Measurements from ENCODE around the gene SYT5.
"Not testable (repeated sequence)": the region's sequence is repeated elsewhere in the genome, so short reads cannot be mapped to it uniquely, and the experiment has no call there.

Gene SYT5

DNA sequence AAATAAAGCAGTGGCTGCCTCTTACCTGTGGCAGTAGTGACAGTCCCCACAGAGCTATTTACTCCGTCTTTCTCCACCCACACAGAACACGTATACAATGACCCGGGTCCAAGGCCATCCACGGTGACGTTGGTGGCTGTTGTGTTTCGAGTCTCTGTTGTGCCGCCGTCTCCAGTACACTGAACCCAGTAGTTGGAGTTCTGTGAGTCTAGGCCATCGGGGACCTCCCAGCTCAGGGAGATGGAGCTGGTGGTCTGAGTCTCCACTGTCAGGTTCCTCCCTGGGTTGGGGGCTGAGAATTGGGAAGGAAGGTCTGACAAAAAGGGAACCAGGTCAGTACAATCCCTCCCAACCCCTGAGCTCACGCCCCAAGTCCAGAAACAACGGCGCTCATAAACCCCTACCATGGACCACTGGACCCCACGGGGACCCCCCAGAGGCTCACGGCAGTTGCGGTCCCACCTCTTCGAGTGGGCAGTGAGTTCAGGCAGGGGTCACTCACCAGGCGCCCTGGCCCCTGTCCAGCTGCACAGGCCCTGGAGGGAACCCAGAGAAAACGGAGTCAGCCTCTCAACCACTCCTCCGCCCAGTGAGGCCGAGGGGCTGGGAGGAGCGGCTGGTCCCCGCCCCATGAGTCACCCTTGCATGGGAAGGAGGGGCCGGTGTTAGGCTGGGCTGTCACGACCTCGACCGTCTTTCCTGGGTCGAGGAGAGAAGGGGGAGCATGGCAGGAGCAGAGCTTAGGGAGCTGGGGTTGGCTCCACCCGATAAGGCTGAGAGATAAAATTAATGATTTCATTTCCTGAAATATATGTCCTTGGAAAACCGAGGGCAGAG is 26.8 kb upstream of the SYT5 start:
- DNase-seq, result peak; percentile 49 to 79

DNA sequence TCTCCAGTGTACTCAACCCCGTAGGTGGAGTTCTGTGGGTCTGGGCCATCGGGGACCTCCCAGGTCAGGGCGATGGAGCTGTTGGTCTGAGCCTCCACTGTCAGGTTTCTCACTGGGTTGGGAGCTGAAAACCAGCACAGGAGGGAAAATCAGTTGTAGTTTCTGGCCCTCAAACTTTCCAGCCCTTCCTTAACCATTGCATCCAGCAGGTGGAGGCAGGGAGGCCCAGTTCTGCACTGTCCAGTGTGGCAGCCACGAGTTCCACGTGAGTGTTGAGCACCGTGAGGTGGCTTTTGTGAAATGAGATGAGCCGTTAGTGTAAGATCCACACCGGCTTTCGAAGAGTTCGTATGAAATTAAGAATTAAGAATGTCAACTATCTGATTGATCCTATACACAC is 22.1 kb upstream of the SYT5 start:
- not testable (repeated sequence) for DNase-seq

DNA sequence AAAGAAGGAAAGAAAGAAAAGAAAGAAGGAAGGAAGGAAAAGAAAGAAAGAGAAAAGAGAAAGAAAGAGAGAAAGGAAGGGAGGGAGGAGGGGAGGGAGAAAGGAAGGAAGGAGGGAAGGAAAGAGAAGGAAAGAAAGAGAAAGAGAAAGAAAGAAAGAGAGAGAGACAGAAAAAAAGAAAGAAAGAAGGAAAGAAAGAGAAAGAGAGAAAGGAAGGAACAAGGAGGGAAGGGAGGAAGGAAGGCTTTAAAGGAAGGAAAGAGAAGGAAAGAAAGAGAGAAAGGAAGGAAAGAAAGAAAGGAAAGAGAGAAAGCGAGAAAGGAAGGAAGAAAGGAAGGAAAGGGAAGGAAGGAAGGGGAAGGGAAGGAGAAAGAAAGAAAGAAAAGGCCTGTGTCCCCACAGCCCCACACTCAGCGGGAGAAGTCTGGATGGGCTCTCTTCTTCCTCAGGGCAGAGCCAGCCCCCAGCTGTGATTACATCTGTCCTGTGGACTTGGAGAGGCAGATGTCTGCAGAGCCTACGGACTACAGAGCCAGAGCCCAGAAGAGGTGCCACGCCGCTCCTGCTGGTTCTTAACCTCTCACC is 19.6 kb upstream of the SYT5 start:
- DNase-seq, result no peak

DNA sequence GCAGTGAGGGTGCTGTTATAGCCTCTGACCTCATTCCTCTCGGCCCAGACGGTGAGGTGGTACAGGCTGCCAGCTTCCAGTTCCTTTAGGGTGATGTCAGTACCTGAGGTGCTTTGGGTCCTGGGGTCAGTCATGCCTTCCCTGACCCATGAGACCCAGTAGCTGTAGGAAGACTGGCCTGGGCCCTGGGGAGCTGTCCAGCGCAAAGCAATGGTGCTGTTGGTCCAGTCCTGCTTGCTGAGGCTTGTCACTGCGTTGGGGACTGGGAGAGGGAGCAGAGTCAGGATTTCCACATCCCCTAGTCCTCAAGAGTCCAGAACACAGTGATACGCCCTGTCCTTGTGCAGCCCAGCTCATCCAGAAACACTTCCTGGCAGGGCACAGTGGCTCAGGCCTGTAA is 18.6 kb upstream of the SYT5 start:
- DNase-seq, result no peak

DNA sequence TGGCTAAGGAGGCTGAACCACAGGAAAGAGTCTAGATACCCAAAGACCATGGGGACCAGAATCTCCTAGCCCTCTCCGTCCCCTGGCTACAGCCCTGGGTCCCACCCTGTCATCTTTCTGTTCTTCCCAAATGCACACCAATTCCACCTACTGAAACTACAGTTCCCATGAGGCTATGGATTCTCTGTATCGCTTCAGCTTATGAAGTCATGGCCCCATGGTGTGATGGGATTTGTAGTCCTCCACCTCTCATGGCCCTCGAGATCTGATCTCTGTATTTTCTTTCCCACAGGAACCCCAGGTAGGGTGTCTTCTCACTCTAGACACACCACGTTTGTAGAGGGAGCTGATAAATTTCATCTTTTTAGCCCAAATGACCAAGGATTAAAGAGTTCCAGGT is 17.4 kb upstream of the SYT5 start:
- peak; percentile 22 to 23 for DNase-seq

DNA sequence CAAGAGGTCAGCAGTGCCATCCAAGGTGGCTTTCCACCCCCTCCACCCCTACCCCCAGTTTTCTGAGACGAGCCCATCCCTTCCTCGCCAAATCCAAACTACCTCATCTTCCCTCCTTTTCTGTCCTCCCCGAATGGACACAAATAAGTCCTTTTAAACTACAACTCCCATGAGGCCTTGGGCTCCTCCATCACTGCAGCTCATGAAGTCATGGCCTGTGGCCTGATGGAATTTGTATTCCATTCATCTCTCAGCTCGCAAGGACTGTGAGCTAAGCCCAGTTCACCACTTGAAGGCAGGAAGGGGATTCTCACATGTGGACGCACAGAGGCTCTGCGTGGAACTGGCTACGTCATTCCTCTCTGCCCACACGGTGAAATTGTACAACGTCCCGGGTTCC is 16.7 kb upstream of the SYT5 start:
- DNase-seq, result peak in 1 of 2 experiments; percentile 13

DNA sequence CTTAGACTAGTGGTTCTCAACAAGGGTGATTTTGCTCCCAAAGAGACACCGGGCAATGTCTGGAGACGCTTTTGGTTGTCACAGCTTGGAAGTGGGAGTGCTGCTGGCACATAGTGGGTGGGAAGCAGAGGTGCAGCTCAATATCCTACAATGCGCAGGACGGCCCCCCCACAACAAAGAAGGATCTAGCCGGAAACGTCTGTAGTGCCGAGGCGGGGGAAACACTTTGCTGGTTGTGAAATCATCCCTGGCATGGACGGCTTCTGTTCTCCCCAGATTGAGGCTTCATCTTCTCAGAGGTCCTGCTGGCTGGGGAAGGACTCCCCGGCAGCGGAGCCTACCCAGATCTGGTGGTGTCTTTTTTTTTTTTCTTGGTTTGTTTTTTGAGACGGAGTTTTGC is 13.4 kb upstream of the SYT5 start:
- DNase-seq, result no peak

DNA sequence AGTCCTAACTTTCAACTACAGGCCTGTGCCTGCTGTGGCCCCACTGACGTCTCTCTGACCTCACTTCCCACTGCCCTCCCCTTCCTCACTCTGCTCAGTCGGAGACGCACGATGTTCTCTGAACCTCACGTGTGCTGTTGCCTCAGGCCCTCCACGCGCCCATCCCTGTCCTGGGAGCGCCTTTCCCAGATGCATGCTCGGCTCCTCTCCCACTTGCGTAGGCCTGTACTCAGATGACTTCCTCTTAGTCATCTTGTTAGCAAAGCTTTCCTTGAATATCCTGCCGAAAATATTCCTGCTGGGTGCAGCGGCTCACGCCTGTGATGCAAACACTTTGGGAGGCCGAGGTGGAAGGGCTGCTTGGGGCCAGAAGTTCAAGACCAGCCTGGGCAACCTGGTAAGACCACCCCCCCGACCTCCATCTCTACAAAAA is 9.3 kb upstream of the SYT5 start:
- DNase-seq, result no peak

DNA sequence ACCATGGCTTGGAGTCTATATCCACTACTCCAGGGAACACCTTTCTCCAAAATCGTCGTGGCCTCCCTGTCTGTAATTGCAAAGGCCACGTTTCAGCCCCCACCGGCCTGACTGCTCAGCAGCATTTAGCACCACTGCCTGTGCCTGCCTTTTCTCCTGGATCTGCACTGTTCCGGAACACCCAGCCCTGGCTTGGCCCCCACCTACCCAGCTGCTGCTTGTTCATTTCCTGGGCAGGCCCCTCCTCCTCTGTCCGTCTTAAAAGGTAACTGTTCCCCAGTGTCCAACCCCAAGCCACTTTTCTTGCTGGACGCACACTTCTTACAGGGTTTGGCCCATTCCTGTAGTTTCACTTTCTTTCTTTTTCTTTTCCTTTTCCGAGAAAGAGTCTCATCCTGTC is 8.5 kb upstream of the SYT5 start:
- DNase-seq, result no peak

DNA sequence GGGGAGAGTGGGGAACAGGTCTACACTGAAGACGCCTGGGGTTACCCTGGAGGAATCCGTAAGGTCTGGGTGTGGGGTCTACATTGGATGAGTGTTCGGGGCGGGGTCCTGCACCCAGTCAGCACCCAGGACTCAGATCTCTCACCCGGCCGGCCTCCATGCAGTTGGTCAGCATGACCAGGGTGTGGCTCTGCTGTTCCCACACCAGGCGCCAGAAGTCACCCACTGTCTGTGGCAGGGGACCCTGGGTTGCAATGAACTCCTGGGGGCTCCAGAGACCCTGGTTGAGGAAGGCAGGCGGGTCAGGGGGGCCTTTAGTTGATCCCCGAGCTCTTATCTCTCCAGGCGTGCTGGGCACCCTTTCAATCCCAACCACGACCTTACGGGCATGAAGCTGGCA is 6.0 kb upstream of the SYT5 start:
- DNase-seq, result no peak

DNA sequence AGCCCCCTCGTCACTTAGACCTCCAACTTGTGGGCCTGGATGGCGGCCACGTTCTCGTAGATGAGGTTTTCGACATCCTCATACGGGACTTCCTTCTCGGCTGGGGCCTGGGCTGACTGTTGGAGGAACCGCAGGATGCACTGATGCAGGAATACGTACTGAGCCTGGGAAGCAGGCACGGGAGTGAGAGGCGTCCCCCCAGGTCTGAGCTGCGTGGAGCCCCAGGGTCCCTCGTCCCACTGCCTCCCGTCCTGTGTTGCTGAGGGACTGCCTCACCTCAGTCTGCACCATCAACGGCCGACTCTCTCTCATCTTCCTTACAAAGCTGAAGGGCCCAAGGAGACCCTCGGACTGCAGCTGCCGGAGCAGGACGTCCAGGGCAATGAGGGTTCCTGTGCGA is 1.7 kb upstream of the SYT5 start:
- no peak for DNase-seq

DNA sequence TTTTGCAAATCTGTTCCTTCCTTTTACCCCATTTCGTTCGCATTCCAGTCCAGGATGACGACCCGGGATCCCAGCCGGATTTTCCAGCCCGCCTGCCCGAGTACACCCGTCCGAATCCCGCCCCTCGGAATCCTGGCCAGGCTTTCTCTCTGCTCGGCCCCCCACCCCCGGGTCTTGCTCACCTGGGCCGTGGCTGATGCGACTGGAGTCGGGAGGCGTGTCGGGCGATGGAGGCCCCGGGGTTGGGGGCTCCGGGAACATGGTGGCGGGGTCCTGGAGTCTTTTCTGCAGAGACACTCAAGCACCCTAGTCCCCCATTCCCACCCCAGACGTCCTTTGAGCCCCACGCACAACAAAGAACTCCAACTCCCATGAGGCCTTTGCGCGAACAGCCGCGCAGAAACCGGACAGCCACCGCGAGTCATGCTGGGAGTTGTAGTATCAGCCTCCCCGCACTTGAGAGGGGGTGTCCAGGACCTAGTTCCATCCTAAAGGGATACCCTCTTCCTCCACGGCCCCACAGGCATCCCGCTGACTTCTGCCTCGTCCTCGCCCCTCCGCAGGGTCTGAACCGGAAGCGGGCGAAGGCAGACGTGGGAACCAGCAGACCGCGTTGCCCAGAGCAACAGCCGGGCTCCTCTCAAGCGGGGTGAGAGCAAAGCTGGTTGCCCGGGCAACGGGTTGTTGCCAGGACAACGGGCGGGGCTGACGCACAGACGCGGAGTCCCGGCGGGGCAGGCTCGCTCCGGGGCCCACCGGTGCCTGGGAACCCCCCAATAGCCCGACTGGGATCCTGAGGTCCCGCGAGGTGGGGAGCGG is 1.1 kb downstream of the SYT5 start:
- DNase-seq, result peak; percentile 81 to 91

DNA sequence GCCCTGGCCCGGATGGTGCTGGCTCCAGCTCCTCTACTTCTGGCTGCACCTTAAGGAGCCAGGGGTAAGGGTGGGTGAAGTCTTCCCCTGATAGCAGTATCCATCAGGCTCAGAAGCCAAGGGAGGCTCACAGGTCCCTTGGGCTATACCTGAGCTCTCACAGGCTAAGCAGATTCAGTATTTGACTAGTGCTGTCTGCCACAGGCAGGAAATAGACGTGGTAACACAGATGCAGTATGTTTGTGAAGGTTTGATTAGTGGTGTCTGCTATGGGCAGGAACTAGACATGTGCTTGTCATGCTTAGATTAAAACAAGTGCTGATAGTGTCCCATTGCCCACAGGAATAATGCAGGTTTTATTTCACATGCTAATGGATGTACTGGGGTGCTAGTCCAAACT is 4.0 kb downstream of the SYT5 start:
- DNase-seq, result peak in 1 of 2 experiments; percentile 17

DNA sequence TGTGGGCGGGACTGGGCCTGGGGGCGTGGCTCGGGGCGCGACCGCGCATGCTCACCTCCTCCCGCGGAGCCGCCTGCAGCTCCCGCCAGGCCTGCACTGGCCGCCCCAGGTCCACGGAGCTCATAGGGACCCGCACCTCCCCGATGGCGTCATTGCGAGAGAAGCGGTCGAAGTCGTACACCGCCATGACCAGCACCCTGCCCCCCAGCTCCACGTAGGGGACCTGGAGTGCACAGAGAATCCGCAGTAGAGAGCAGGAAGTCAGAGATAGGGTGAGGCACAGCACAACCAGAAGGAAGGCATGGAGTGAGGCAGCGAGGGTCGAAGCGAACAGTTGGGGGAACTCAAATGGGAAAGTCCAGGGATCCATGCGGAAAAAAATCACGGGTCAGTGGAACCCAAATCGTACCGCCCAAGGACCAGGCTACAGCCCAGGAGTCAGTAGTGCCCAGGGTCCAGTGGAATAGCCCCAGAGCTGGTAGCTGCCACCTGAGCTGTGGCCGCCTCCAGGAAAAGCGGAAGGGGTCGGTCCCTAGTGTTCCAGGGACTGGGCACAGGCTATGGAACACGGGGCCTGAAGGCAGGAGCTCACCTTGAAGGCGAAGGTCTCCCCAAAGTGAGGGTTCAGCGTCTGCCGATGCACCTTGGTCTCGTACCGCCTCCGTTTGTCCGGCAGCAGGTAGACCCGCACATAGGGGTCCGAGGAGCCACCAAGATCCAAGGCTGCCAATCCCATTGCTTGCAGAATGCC is 4.8 kb downstream of the SYT5 start:
- DNase-seq, result no peak

DNA sequence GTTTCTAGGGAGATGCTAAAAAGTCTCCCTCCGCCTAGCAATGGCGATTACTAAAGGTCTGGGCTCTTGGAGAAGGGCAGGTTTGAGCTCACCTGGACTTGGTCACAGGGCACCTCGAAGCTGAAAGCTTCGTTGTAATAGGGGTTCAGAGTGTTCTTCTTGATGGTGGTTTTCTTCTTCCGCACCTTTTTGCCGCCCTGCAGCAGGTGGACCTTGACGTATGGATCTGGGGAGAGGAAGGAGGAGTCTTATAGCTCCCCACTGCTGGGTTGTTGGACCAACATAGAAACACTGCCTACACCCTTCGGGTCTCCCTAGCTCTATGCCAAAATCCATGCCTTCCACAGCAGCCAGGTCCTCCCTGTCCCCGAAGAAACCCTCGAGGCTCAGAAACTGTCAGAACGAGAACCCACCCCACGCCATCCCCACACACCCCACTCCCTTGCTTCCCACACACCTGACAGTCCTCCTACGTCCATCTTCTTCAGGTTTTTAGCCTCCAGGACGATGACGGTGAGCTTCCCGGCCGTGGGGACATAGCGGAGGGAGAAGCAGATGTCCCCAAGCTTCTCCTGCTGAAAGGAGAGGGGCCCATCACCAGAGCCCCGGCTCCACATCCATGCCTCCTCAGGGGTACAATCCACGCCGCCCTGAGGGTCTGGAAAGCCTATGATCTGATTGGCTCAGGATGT is 5.5 kb downstream of the SYT5 start:
- DNase-seq, result no peak

DNA sequence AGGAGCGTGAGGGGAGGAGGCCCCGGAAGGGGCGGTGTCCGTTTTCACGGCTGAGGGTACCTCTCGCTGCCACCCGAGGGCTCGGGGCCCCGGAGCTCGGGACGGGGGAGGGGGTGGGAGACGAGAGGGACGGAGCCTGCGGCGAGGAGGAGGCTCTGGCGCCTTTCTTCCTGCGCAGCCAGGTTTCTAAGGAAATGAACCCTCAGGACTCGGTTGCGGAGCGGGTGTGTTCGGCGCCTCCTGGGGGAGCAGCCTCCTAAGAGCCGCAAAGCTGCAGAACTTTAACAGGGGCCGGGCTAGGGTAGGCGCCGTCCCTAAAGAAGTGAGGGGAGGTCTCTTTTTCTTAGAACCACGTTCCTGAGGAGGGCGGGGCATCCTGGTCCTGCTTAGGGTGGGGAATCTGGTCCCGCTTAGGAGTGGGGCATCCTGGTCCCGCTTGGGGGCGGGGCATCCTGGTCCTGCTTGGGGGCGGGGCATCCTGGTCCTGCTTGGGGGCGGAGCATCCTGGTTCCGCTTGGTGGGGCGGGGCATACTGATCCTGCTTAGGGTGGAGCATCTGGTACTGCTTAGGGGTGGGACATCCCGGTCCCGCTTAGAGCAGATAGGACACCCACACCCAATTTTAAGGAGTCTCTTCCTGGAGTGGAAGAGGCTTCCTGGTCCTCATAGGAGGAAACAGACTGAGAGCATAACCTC is 6.2 kb downstream of the SYT5 start:
- peak; percentile 16 to 75 for DNase-seq

DNA sequence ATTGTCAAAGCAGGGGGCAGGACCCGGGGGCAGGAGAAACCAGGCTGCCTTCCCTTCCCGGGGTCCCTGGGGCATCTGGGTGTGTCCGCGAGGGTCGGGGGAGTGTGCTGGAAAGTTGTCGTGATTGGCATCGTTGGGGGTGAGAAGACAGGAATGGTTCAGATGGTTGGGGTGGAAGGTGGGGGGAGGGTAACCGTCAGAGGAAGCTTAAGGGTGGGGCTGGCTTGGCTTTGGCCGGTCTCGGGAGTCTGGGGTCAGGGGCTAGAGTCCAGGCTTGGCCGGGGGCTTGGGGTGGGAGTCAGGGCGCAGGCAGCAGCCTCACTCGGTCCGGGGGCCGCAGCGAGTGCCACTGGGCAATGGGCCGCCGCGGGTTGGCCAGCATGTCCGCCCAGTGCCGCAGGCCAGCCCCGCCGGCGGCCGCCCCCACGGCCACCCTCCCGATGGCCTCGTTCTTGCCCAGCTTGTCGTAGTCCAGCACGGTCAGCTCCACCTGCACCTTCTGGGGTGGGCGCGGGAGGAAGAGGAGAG is 6.8 kb downstream of the SYT5 start:
- DNase-seq, result no peak

DNA sequence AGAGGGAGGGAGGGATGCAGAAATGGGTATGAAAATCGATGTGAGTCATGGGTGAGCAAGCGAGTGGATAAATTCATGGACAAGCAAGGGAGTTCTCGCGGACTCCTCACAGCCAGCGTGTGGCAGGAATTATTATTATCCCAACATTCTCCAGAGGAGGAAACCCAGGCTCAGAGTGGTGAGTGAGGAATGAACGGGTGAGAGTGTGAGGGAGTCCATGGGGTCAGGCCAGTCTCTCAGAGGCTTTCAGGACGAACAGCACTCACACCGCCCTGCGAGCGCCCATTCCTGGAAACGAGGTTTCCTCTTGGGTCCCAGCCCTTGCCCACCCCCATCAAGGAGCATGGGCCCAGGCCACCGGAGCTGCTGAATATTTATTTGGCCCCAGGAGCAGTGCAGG is 7.3 kb downstream of the SYT5 start:
- no peak for DNase-seq

DNA sequence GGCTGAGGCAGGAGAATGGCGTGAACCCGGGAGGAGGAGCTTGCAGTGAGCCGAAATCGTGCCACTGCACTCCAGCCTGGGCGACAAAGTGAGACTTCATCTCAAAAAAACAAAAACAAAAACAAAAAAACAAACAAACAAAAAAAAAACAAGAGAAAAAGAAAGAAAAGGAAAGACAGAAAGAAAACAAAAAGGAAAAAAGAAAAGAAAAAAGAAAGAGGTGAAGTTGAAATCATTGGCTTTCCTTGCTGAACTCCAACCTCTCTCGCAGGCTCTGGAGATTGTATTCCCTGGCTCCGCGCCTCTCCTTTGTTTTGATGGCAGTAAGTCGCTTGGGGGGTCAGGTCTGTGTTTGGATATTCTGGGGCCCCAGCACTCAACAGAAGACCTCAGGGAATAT is 7.8 kb downstream of the SYT5 start:
- DNase-seq, result not testable (repeated sequence)

DNA sequence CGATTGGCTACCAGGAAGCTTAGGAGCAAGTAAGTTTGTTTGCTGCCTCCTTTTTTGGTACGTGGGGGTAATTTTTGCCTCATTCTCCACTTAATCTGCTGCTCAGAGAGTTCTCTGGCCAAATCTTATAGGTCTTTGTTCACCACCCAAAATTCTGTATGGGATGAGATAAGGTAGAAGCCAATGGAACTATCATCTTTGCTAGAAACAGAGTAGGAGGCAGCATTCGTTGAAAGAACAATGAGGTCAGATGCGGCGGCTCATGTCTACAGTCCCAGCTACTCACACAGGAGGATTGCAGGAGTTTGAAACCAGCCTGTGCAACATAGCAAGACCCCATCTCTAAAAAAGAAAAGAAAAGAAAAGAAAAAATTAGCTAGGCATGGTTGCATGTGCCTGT is 8.6 kb downstream of the SYT5 start:
- no peak for DNase-seq

DNA sequence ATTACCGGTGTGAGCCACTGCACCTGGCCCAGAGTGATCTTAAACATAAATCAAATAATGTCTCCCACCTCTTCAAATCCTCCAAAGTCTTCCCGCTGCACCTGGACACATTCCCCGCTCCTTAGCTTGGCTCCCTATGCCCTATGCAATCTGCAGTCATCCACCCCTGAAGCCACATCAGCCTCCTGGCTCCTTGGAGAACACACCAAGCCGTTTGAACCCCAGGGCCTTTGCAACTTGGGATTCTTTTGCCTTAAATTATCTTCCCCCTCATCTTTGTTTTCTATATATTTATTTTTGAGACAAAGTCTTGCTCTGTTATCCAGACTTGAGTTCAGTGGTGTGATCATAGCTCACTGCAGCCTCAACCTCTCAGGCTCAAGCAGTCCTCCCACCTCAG is 11.0 kb downstream of the SYT5 start:
- DNase-seq, result no peak

Measured in NCI-H446 (cell line).